HepG2 (cell line): Measurements from ENCODE around the gene APOC4. TPM values are rescaled to one million over a fixed set of nuclear protein-coding genes. Genes with fewer than 3 reads are reported as not detected.
A peak's percentile ranks its signal among the peaks of the same experiment; 100 is the strongest.

Experiments
- AKAP8 ChIP-seq: sonication (generic); formaldehyde crosslinking; IDR thresholded peaks from 2 replicates; pipeline ENCODE4 v1.5.1; 2020; ENCODE audit warnings: mild to moderate bottlenecking, missing genetic modification reagents
- CHCHD3 ChIP-seq: sonication (generic); formaldehyde crosslinking; IDR thresholded peaks from 2 replicates; pipeline ENCODE4 v1.8.0; 2022; ENCODE audit warnings: mild to moderate bottlenecking, missing genetic modification reagents, moderate library complexity
- ESRRA ChIP-seq: sonication (generic); formaldehyde crosslinking; IDR thresholded peaks from 2 replicates; pipeline ENCODE4 v1.5.1; 2020; ENCODE audit warnings: mild to moderate bottlenecking, low read depth, missing genetic modification reagents
- ETV5 ChIP-seq: IDR thresholded peaks from 2 replicates; pipeline ENCODE4 v1.6.1; 2018; ENCODE audit warnings: missing biosample characterization, missing genetic modification reagents, inconsistent platforms, borderline replicate concordance
- HES4 ChIP-seq: sonication (generic); formaldehyde crosslinking; IDR thresholded peaks from 2 replicates; pipeline ENCODE4 v1.9.0; 2021; ENCODE audit warnings: mild to moderate bottlenecking, missing genetic modification reagents, borderline replicate concordance
- MTA1 ChIP-seq: sonication (generic); formaldehyde crosslinking; IDR thresholded peaks from 2 replicates; pipeline ENCODE4 v1.4.0; 2020; ENCODE audit warnings: missing genetic modification reagents, mild to moderate bottlenecking, borderline replicate concordance
- MTF2 ChIP-seq: sonication (generic); formaldehyde crosslinking; IDR thresholded peaks from 2 replicates; pipeline ENCODE4 v1.5.0; 2020; ENCODE audit warnings: missing genetic modification reagents, borderline replicate concordance
- NCOA2 ChIP-seq: sonication (generic); formaldehyde crosslinking; IDR thresholded peaks from 2 replicates; pipeline ENCODE4 v1.8.0; 2022; ENCODE audit warnings: inconsistent platforms
- NFKB2 ChIP-seq: sonication (generic); formaldehyde crosslinking; IDR thresholded peaks from 2 replicates; pipeline ENCODE4 v1.4.0; 2020; ENCODE audit warnings: missing genetic modification reagents, borderline replicate concordance
- NRL ChIP-seq: sonication (generic); formaldehyde crosslinking; IDR thresholded peaks from 2 replicates; pipeline ENCODE4 v1.5.0; 2020; ENCODE audit warnings: missing genetic modification reagents, mild to moderate bottlenecking, moderate library complexity, borderline replicate concordance
- PHF8 ChIP-seq: sonication (generic); formaldehyde crosslinking; IDR thresholded peaks from 2 replicates; pipeline ENCODE4 v1.5.0; 2020; ENCODE audit warnings: missing genetic modification reagents
- SRY ChIP-seq: sonication (generic); formaldehyde crosslinking; IDR thresholded peaks from 2 replicates; pipeline ENCODE4 v1.8.0; 2022; ENCODE audit warnings: mild to moderate bottlenecking, missing genetic modification reagents
- TP53 ChIP-seq: sonication (generic); formaldehyde crosslinking; conservative IDR thresholded peaks from 2 replicates; pipeline ENCODE4 v1.4.0; 2020; ENCODE audit warnings: missing genetic modification reagents
- ZMYM2 ChIP-seq: sonication (generic); formaldehyde crosslinking; IDR thresholded peaks from 2 replicates; pipeline ENCODE4 v1.8.0; 2022; ENCODE audit warnings: mild to moderate bottlenecking, missing genetic modification reagents
- ZNF256 ChIP-seq: sonication (generic); formaldehyde crosslinking; conservative IDR thresholded peaks from 2 replicates; pipeline ENCODE4 v1.4.0; 2020; ENCODE audit warnings: missing genetic modification reagents
- ZNF883 ChIP-seq: sonication (generic); formaldehyde crosslinking; IDR thresholded peaks from 2 replicates; pipeline ENCODE4 v1.5.1; 2020; ENCODE audit warnings: mild to moderate bottlenecking, missing genetic modification reagents; ENCODE audit errors: not compliant biosample characterization
- polyA plus RNA-seq, 8 experiments: library from polyadenylated mRNA; depleted of rRNA in 3 of 8; stranded (reverse) in 7 of 8; unstranded in 1 of 8; fragments of >200 nt; fragmentation: Illumina TruSeq in 4 of 8; extraction: Trizol in 4 of 8; gene quantifications; 2 replicates each; pipeline versions ENCODE4 v1.2.1 to v1.2.3, GENCODE V29; 2011 to 2016; ENCODE audit warnings: low read depth in 4 of 8, missing spikeins in 1 of 8, mixed read lengths in 1 of 8; ENCODE audit not compliant: insufficient read depth in 1 of 8
- total RNA-seq, 5 experiments: library from RNA; depleted of rRNA; stranded (reverse); fragments of >200 nt; fragmentation: Illumina TruSeq; extraction: Trizol; gene quantifications; 2 replicates each; pipeline ENCODE4 v1.2.3, GENCODE V29; 2016; ENCODE audit warnings: low read depth in 1 of 5
- TF ChIP-seq, protein P1 (sequence below): sonication (generic); formaldehyde crosslinking; IDR thresholded peaks from 2 replicates; pipeline ENCODE4 v1.4.0; 2020; ENCODE audit warnings: missing genetic modification reagents
- TF ChIP-seq, protein P2 (sequence below): sonication (generic); formaldehyde crosslinking; conservative IDR thresholded peaks from 2 replicates; pipeline ENCODE4 v1.4.0; 2020; ENCODE audit warnings: missing genetic modification reagents
- TF ChIP-seq, protein P3 (sequence below): sonication (generic); formaldehyde crosslinking; conservative IDR thresholded peaks from 2 replicates; pipeline ENCODE4 v1.4.0; 2020; ENCODE audit warnings: missing genetic modification reagents
- TF ChIP-seq, protein P4 (sequence below): sonication (generic); formaldehyde crosslinking; IDR thresholded peaks from 2 replicates; pipeline ENCODE4 v1.5.0; 2020; ENCODE audit warnings: missing genetic modification reagents

APOC4 gene
- total and polyA plus RNA-seq, 2 of the 13 experiments (the other 11 are each of a cell fraction or from before 2014, with no cell fraction given): 0.46 TPM; not detected in 1

DNA sequence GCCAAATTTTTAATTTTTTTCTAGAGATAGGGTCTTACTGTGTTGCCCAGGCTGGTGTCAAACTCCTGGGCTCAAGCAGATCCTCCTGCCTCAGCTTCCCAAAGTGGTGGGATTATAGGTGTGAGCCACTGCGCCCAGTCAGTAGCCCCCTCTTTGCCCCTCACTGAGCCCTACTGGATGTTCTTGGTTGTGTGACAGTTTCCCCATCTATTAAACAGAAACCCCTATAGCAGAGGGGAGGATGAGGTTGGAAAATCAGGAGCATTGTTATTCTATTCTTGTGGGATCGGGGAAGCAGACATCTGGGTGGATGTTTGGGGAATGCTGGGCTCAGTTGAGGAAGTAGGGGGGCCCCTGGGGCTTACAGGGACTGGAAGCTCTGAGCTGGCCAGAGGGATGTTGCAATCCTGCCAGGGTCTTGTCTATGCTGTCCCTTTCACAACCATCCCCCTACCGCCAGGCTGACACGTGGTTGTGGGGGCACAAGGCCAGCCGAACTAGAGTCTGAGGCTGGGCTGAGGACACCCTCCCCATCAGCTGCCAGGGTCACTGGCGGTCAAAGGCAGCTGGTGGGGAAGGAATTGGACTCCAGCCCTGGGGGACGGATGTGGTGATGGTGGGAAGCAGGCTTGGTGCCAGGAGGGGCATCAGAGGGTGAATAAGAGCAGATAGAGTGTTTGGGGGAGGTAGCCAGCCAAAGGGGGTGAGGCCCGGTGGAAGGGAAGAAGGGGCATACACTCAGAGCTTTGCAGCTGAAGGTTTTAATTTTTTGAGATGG lies 16.7 kb upstream of the APOC4 start (continued):
- TF ChIP-seq, protein P1, sequence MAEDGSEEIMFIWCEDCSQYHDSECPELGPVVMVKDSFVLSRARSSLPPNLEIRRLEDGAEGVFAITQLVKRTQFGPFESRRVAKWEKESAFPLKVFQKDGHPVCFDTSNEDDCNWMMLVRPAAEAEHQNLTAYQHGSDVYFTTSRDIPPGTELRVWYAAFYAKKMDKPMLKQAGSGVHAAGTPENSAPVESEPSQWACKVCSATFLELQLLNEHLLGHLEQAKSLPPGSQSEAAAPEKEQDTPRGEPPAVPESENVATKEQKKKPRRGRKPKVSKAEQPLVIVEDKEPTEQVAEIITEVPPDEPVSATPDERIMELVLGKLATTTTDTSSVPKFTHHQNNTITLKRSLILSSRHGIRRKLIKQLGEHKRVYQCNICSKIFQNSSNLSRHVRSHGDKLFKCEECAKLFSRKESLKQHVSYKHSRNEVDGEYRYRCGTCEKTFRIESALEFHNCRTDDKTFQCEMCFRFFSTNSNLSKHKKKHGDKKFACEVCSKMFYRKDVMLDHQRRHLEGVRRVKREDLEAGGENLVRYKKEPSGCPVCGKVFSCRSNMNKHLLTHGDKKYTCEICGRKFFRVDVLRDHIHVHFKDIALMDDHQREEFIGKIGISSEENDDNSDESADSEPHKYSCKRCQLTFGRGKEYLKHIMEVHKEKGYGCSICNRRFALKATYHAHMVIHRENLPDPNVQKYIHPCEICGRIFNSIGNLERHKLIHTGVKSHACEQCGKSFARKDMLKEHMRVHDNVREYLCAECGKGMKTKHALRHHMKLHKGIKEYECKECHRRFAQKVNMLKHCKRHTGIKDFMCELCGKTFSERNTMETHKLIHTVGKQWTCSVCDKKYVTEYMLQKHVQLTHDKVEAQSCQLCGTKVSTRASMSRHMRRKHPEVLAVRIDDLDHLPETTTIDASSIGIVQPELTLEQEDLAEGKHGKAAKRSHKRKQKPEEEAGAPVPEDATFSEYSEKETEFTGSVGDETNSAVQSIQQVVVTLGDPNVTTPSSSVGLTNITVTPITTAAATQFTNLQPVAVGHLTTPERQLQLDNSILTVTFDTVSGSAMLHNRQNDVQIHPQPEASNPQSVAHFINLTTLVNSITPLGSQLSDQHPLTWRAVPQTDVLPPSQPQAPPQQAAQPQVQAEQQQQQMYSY (CRISPR knock-in tag): 0 out of 2 replicates have a peak, but pooled peaks have one; percentile 28
- TF ChIP-seq NRL (CRISPR knock-in tag) (peak; percentile 97), NFKB2 (peak; percentile 94; the same call in 1 of the 2 replicates), HES4 (CRISPR knock-in tag) (peak; percentile 72; the same call in 1 of the 2 replicates), AKAP8 (CRISPR knock-in tag) (peak; percentile 76; the same call in 1 of the 2 replicates), ZMYM2 (CRISPR knock-in tag) (peak; percentile 87), SRY (CRISPR knock-in tag) (no peak), ZNF256 (CRISPR knock-in tag) (no peak), ESRRA (CRISPR knock-in tag) (peak; percentile 98), PHF8 (peak; percentile 55), CHCHD3 (CRISPR knock-in tag) (no peak), MTA1 (CRISPR knock-in tag) (peak; percentile 100), ZNF883 (CRISPR knock-in tag) (peak; percentile 87), ETV5 (CRISPR knock-in tag) (peak; percentile 91), MTF2 (no peak), NCOA2 (CRISPR knock-in tag) (peak; percentile 99), TP53 (CRISPR knock-in tag) (peak; percentile 63; the same call in 1 of the 2 replicates)
- TF ChIP-seq, protein P2, sequence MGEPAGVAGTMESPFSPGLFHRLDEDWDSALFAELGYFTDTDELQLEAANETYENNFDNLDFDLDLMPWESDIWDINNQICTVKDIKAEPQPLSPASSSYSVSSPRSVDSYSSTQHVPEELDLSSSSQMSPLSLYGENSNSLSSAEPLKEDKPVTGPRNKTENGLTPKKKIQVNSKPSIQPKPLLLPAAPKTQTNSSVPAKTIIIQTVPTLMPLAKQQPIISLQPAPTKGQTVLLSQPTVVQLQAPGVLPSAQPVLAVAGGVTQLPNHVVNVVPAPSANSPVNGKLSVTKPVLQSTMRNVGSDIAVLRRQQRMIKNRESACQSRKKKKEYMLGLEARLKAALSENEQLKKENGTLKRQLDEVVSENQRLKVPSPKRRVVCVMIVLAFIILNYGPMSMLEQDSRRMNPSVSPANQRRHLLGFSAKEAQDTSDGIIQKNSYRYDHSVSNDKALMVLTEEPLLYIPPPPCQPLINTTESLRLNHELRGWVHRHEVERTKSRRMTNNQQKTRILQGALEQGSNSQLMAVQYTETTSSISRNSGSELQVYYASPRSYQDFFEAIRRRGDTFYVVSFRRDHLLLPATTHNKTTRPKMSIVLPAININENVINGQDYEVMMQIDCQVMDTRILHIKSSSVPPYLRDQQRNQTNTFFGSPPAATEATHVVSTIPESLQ: peak; percentile 76; the same call in 1 of the 2 replicates
- TF ChIP-seq, protein P3, sequence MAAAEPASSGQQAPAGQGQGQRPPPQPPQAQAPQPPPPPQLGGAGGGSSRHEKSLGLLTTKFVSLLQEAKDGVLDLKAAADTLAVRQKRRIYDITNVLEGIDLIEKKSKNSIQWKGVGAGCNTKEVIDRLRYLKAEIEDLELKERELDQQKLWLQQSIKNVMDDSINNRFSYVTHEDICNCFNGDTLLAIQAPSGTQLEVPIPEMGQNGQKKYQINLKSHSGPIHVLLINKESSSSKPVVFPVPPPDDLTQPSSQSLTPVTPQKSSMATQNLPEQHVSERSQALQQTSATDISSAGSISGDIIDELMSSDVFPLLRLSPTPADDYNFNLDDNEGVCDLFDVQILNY (CRISPR knock-in tag): no peak
- TF ChIP-seq, protein P4, sequence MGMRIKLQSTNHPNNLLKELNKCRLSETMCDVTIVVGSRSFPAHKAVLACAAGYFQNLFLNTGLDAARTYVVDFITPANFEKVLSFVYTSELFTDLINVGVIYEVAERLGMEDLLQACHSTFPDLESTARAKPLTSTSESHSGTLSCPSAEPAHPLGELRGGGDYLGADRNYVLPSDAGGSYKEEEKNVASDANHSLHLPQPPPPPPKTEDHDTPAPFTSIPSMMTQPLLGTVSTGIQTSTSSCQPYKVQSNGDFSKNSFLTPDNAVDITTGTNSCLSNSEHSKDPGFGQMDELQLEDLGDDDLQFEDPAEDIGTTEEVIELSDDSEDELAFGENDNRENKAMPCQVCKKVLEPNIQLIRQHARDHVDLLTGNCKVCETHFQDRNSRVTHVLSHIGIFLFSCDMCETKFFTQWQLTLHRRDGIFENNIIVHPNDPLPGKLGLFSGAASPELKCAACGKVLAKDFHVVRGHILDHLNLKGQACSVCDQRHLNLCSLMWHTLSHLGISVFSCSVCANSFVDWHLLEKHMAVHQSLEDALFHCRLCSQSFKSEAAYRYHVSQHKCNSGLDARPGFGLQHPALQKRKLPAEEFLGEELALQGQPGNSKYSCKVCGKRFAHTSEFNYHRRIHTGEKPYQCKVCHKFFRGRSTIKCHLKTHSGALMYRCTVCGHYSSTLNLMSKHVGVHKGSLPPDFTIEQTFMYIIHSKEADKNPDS (CRISPR knock-in tag): peak; percentile 54; the same call in 1 of the 2 replicates
